Measurements from ENCODE around the gene B3GAT3. TPM values are rescaled to one million over a fixed set of nuclear protein-coding genes. Genes with fewer than 3 reads are reported as not detected.

Gene B3GAT3
- total RNA-seq, 1 experiment from 2014 or later: 65.8 TPM

GRCh38 chr11:62604460-62605120, 17.2 kb downstream of the B3GAT3 start:
- H3K4me3 ChIP-seq (ENCODE audit: low read length): no peak overlapping the region
- DNase-seq (no peak), ATAC-seq (no peak)
- no peaks in the 10 kb centered on the region for H3F3A ChIP-seq (ENCODE audit: low read length, unreplicated experiment)
- H3K9me2 ChIP-seq (replicated peaks; ENCODE audit: low read length): no peaks in the 10 kb centered on the region
- no peak overlapping the region for H3K4me2 ChIP-seq (ENCODE audit: low read length)
- no peaks in the 10 kb centered on the region for H3K27me3 ChIP-seq (ENCODE audit: low read length)
- no peak overlapping the region for H3K27ac ChIP-seq (ENCODE audit: low read length)
- TF ChIP-seq EZH2phosphoT487 (IDR thresholded peaks at IDR 0.05; ENCODE audit: borderline replicate concordance, low read length) (no peak), EZH2 (IDR thresholded peaks at IDR 0.05; ENCODE audit: low read length, unreplicated experiment) (no peak), CTCF (conservative IDR thresholded peaks at IDR 0.05; ENCODE audit: low read depth, low read length) (no peak)
- H3K9me3 ChIP-seq (ENCODE audit: low read length): no peaks in the 10 kb centered on the region
- CTCF ChIA-PET: no interaction called here
- H3K36me3 ChIP-seq (ENCODE audit: low read depth, low read length): peaks cover 5% of the 10 kb centered on the region; the same call in 1 of the 2 replicates
- no peak overlapping the region for H3K9ac ChIP-seq (ENCODE audit: low read length)
- POLR2A ChIA-PET (ENCODE audit: unreplicated experiment): no interaction called here
- no peaks in the 10 kb centered on the region for H4K20me1 ChIP-seq (ENCODE audit: low read length)
- H3K79me2 ChIP-seq (ENCODE audit: low read length): peaks cover 20% of the 10 kb centered on the region
- H2AFZ ChIP-seq (ENCODE audit: low read length): no peak overlapping the region
- intact Hi-C loops (cut with micrococcal nuclease): loop anchor here (5.0 kb wide), 1 partner anchor 68 kb away; the partner anchor contains the start of genes LBHD1 and UQCC3
- BruUV-seq (replicated peaks): no TSS peak
- H3K4me1 ChIP-seq (ENCODE audit: insufficient read depth, low read length): peaks cover 15% of the 10 kb centered on the region

GRCh38 chr11:62603776-62604299, 17.9 kb downstream of the B3GAT3 start:
- intact Hi-C loops (cut with micrococcal nuclease): loop anchor here (5.0 kb wide), 1 partner anchor 68 kb away; the partner anchor contains the start of genes LBHD1 and UQCC3
- H3K27me3 ChIP-seq (ENCODE audit: low read length): no peaks in the 10 kb centered on the region
- H3K4me3 ChIP-seq (ENCODE audit: low read length): no peak overlapping the region
- peaks cover 21% of the 10 kb centered on the region for H3K4me1 ChIP-seq (ENCODE audit: insufficient read depth, low read length)
- no peak overlapping the region for H3K9ac ChIP-seq (ENCODE audit: low read length)
- no peak overlapping the region for H3K27ac ChIP-seq (ENCODE audit: low read length)
- H4K20me1 ChIP-seq (ENCODE audit: low read length): no peaks in the 10 kb centered on the region
- peaks cover 28% of the 10 kb centered on the region for H3K79me2 ChIP-seq (ENCODE audit: low read length)
- peaks cover 6% of the 10 kb centered on the region; the same call in 1 of the 2 replicates for H3K36me3 ChIP-seq (ENCODE audit: low read depth, low read length)
- ChIA-PET POLR2A (ENCODE audit: unreplicated experiment) (no interaction called here), CTCF (no interaction called here)
- TF ChIP-seq EZH2phosphoT487 (IDR thresholded peaks at IDR 0.05; ENCODE audit: borderline replicate concordance, low read length): no peak
- TF ChIP-seq CTCF (conservative IDR thresholded peaks at IDR 0.05; ENCODE audit: low read depth, low read length): no peak
- TF ChIP-seq EZH2 (IDR thresholded peaks at IDR 0.05; ENCODE audit: low read length, unreplicated experiment): no peak
- no peaks in the 10 kb centered on the region for H3F3A ChIP-seq (ENCODE audit: low read length, unreplicated experiment)
- ATAC-seq (no peak), DNase-seq (no peak)
- no peak overlapping the region for H2AFZ ChIP-seq (ENCODE audit: low read length)
- no TSS peak for BruUV-seq (replicated peaks)
- H3K9me3 ChIP-seq (ENCODE audit: low read length): no peaks in the 10 kb centered on the region
- no peak overlapping the region for H3K4me2 ChIP-seq (ENCODE audit: low read length)
- no peaks in the 10 kb centered on the region for H3K9me2 ChIP-seq (replicated peaks; ENCODE audit: low read length)

- intact Hi-C loops (cut with micrococcal nuclease): loop anchor here (5.0 kb wide), 1 partner anchor 69 kb away; the partner anchor contains the start of genes LBHD1 and UQCC3
- Histone ChIP-seq H3K9ac (ENCODE audit: low read length) (no peak overlapping the region), H3K79me2 (ENCODE audit: low read length) (peaks cover 36% of the 10 kb centered on the region), H3K4me2 (ENCODE audit: low read length) (no peak overlapping the region), H2AFZ (ENCODE audit: low read length) (no peak overlapping the region), H3F3A (ENCODE audit: low read length, unreplicated experiment) (no peaks in the 10 kb centered on the region), H3K9me3 (ENCODE audit: low read length) (no peaks in the 10 kb centered on the region), H3K27me3 (ENCODE audit: low read length) (no peaks in the 10 kb centered on the region), H3K36me3 (ENCODE audit: low read depth, low read length) (peaks cover 14% of the 10 kb centered on the region), H3K4me1 (ENCODE audit: insufficient read depth, low read length) (peaks cover 21% of the 10 kb centered on the region), H4K20me1 (ENCODE audit: low read length) (no peaks in the 10 kb centered on the region), H3K4me3 (ENCODE audit: low read length) (no peak overlapping the region), H3K9me2 (replicated peaks; ENCODE audit: low read length) (no peaks in the 10 kb centered on the region), H3K27ac (ENCODE audit: low read length) (no peak overlapping the region)
- ATAC-seq (no peak), DNase-seq (no peak)
- ChIA-PET POLR2A (ENCODE audit: unreplicated experiment) (no interaction called here), CTCF (no interaction called here)
- no peak for TF ChIP-seq CTCF (conservative IDR thresholded peaks at IDR 0.05; ENCODE audit: low read depth, low read length)
- no peak for TF ChIP-seq EZH2 (IDR thresholded peaks at IDR 0.05; ENCODE audit: low read length, unreplicated experiment)
- TF ChIP-seq EZH2phosphoT487 (IDR thresholded peaks at IDR 0.05; ENCODE audit: borderline replicate concordance, low read length): no peak
- BruUV-seq (replicated peaks): no TSS peak
Measured at GRCh38 chr11:62603072-62603408, 18.7 kb downstream of the B3GAT3 start.

Data from PC-3 (cell line).